GOT3 (cell line): ENCODE results near the gene KCNK4.
"Not testable (repeated sequence)": the region's sequence is repeated elsewhere in the genome, so short reads cannot be mapped to it uniquely, and the experiment has no call there.

Experiments
- DNase-seq: peaks from one replicate; lab custom pipeline; 2025; ENCODE audit warnings: mixed read lengths; lab: John Stamatoyannopoulos, UW

The KCNK4 gene

GRCh38 chr11:64306876-64307622, 15.9 kb downstream of the KCNK4 start:
- DNase-seq, result no peak

DNA sequence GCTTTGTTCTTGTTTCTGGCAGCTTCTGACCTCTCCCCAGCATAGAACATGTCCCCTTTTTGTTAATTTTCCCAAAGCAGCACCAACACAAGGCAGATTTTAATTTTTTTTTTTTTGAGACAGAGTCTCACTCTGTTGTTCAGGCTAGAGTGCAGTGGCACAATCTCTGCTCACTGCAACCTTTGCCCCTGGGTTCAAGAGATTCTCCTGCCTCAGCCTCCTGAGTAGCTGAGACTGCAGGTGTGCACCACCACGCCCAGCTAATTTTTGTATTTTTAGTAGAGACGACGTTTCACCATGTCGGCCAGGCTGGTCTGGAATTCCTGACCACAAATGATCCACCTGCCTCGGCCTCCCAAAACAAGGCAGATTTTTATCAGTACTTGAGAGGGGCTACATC, 16.7 kb downstream of the KCNK4 start:
- not testable (repeated sequence) for DNase-seq

DNA sequence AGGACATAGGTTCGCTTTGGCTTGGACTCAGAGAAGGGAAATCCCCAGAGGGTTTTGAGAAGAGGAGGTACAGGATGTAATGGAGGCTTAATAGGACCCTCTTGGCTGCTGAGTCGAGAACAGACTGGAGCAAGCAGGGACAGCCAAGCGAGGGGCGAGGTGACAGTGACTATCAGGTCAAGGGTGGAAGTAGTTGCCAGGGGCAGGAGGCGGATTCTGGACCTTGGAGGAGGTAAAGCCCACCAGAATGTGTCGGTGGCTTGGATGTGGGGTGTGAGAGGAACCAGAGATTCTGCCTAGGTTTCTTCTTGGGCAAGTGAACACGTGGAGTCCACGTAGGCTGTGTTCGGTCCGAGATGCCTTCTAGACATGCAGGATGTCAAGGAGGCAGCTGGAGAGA, 21.8 kb downstream of the KCNK4 start:
- DNase-seq, result no peak

DNA sequence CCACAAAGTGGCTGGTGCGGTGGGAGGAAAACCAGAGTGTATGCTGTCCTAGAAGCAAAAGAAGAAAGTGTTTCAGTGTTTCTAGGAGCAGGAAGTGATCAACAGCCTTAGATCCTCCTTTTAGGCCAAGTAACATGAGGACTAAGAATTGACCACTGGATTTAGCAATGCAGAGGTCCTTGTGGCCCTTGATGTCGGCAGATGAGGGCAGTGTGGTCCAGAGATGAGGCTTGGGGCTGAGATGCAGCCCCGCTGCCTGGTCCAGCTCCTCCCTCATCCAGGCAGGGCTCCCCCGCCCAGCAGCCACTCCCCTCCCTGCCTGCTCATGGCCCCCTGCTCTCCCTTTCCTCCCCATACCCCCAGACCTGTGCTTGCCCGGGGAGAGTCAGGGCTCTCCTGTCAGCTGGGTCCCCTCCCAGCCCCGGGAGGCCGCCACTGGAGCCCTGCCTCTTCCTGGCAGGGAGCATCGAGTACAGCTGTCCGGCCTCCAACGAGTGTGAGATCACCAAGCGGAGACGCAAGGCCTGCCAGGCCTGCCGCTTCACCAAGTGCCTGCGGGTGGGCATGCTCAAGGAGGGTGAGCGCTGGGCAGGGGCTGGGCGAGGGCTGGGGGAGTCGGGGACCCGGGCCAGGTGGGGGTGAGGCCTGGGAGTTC, 22.5 kb downstream of the KCNK4 start:
- no peak for DNase-seq

- no peak for DNase-seq
Measured at GRCh38 chr11:64314146-64314804, 23.2 kb downstream of the KCNK4 start.

DNA sequence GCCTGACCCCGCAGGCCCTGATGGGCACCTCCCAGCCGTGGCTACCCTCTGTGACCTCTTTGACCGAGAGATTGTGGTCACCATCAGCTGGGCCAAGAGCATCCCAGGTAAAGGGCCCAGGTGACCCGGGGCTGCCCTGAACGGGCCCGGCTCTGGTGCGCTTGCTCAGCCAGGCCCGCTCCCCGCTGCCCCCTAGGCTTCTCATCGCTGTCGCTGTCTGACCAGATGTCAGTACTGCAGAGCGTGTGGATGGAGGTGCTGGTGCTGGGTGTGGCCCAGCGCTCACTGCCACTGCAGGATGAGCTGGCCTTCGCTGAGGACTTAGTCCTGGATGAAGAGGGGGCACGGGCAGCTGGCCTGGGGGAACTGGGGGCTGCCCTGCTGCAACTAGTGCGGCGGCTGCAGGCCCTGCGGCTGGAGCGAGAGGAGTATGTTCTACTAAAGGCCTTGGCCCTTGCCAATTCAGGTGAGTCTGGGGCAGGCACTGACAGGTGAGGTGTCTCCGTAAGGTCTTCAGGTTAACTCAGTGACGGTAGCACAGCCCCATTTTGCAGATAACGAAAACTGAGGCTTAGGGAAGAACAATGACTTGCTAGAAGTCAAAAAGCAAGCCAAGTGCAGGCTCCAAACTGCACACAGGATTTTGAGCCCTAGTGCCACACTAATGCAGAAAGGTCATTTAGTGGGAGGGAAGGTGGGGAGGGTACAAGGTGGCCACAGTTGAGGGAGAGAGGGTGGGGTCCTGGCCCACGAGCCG, 23.9 kb downstream of the KCNK4 start:
- DNase-seq, result no peak

DNA sequence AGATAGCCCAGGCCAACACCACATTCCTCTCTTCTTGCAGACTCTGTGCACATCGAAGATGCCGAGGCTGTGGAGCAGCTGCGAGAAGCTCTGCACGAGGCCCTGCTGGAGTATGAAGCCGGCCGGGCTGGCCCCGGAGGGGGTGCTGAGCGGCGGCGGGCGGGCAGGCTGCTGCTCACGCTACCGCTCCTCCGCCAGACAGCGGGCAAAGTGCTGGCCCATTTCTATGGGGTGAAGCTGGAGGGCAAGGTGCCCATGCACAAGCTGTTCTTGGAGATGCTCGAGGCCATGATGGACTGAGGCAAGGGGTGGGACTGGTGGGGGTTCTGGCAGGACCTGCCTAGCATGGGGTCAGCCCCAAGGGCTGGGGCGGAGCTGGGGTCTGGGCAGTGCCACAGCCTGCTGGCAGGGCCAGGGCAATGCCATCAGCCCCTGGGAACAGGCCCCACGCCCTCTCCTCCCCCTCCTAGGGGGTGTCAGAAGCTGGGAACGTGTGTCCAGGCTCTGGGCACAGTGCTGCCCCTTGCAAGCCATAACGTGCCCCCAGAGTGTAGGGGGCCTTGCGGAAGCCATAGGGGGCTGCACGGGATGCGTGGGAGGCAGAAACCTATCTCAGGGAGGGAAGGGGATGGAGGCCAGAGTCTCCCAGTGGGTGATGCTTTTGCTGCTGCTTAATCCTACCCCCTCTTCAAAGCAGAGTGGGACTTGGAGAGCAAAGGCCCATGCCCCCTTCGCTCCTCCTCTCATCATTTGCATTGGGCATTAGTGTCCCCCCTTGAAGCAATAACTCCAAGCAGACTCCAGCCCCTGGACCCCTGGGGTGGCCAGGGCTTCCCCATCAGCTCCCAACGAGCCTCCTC, 24.8 kb downstream of the KCNK4 start:
- DNase-seq, result not testable (repeated sequence)

- no peak for DNase-seq
Measured at GRCh38 chr11:64316672-64317324, 25.7 kb downstream of the KCNK4 start.

GRCh38 chr11:64317325-64317960, 26.3 kb downstream of the KCNK4 start, which contains the start of gene TRMT112:
TRMT112 (minus strand) TSS chr11:64317559; CDS start chr11:64317526, 33 bp downstream.
- peak; percentile 81 for DNase-seq

- DNase-seq, result peak; percentile 85
Measured at GRCh38 chr11:64317961-64318765, 27.1 kb downstream of the KCNK4 start, which contains the start of gene PRDX5. PRDX5 (plus strand) TSS chr11:64318121; CDS start chr11:64318216, 95 bp downstream.

- DNase-seq, result no peak
Measured at GRCh38 chr11:64318766-64319761, 28.0 kb downstream of the KCNK4 start.

DNA sequence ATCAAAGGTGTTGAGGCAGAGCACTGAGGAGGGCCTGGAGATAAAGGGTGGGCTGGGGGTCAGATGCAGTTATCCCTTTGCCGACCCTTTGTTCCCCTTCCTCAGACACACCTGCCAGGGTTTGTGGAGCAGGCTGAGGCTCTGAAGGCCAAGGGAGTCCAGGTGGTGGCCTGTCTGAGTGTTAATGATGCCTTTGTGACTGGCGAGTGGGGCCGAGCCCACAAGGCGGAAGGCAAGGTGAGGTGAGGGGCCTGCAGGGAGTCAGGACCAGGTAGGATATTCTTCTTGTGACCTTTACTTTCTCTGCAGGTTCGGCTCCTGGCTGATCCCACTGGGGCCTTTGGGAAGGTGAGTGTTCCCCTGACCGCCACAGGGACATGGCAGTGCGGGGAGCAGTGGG, 29.5 kb downstream of the KCNK4 start:
- DNase-seq, result no peak

GRCh38 chr11:64321026-64321425, 29.9 kb downstream of the KCNK4 start:
- no peak for DNase-seq

GRCh38 chr11:64321533-64321932, 30.4 kb downstream of the KCNK4 start:
- no peak for DNase-seq

DNA sequence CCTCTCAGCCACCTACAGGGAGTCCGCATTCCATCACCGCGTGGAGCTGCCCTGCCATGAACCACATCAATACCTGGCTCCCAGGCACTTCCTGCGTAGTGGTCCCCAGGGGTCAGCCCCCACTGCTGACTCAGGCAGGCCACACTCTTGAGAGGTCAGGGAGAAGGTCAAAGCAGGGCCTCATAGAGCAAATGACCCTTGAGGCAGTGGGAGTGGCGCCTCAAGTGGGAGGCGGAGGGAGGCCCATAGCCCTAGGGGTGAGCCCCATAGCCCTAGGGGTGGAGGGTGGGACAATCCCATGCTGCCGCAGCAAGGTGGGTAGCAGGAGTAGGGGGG, 31.8 kb downstream of the KCNK4 start:
- DNase-seq, result no peak

- DNase-seq, result no peak
Measured at GRCh38 chr11:64323373-64323772, 32.3 kb downstream of the KCNK4 start.

- DNase-seq, result not testable (repeated sequence)
Measured at GRCh38 chr11:64323984-64324383, 32.9 kb downstream of the KCNK4 start.
